Large intestine (tissue), 3 donors: ENCODE measurements around the gene YPEL3. TPM values are rescaled to one million over a fixed set of nuclear protein-coding genes. Genes with fewer than 3 reads are reported as not detected.
A peak's percentile ranks its signal among the peaks of the same experiment; 100 is the strongest.

Experiments used
- DNase-seq, 2 donors: peaks; one replicate each; pipeline versions ENCODE4 v3.0.0 to v3.0.0-alpha.2; 2013
- H3K27ac ChIP-seq: one replicate; pipeline ENCODE4 v1.5.1; 2013; ENCODE audit warnings: low read length
- H3K27me3 ChIP-seq: 2 replicates; pipeline ENCODE4 v1.6.1; 2013; ENCODE audit warnings: low read length; ENCODE audit not compliant: control insufficient read depth, insufficient read depth
- H3K36me3 ChIP-seq: 2 replicates; pipeline ENCODE4 v1.6.1; 2013; ENCODE audit warnings: low read length; ENCODE audit not compliant: control insufficient read depth, insufficient read depth
- H3K4me1 ChIP-seq: one replicate; pipeline ENCODE4 v1.6.1; 2013; ENCODE audit warnings: low read length; ENCODE audit not compliant: control insufficient read depth, insufficient read depth
- H3K4me3 ChIP-seq: one replicate; pipeline ENCODE4 v1.5.1; 2013; ENCODE audit warnings: low read length
- H3K9me3 ChIP-seq: one replicate; pipeline ENCODE4 v1.6.1; 2013; ENCODE audit warnings: mild to moderate bottlenecking, low read depth, low read length, moderate library complexity; ENCODE audit not compliant: control insufficient read depth
- WGBS: methylation state at CpG from one replicate; pipeline ENCODE4 v1.1.5; 2013; ENCODE audit warnings: low lambda C conversion rate; ENCODE audit not compliant: insufficient coverage; 5-methylcytosine and 5-hydroxymethylcytosine counted together
- polyA plus RNA-seq: library from polyadenylated mRNA; unstranded; fragments of 120-200 nt; gene quantifications from one replicate; pipeline ENCODE4 v1.2.1, GENCODE V29; 2013

Gene YPEL3
- polyA plus RNA-seq, 1 donor: 64.5 TPM

- Histone ChIP-seq H3K27ac (no peak overlapping the region), H3K4me3 (peak overlapping the region; percentile 80), H3K4me1 (peaks cover 22% of the 10 kb centered on the region), H3K36me3 (peaks cover 18% of the 10 kb centered on the region), H3K27me3 (no peaks in the 10 kb centered on the region), H3K9me3 (no peaks in the 10 kb centered on the region)
- WGBS: no CpG with 5 or more reads among the region's 26 CpGs
- no peak for DNase-seq
These were observed 5.2 kb downstream of the YPEL3 start for GRCh38 chr16:30090610-30091331.

GRCh38 chr16:30088832-30089624 lies 7.0 kb downstream of the YPEL3 start:
- Histone ChIP-seq H3K36me3 (peaks cover 25% of the 10 kb centered on the region), H3K4me1 (peaks cover 15% of the 10 kb centered on the region), H3K4me3 (no peak overlapping the region), H3K27ac (no peak overlapping the region), H3K27me3 (no peaks in the 10 kb centered on the region), H3K9me3 (no peaks in the 10 kb centered on the region)
- WGBS: no CpG with 5 or more reads among the region's 22 CpGs
- no peak for DNase-seq

DNA sequence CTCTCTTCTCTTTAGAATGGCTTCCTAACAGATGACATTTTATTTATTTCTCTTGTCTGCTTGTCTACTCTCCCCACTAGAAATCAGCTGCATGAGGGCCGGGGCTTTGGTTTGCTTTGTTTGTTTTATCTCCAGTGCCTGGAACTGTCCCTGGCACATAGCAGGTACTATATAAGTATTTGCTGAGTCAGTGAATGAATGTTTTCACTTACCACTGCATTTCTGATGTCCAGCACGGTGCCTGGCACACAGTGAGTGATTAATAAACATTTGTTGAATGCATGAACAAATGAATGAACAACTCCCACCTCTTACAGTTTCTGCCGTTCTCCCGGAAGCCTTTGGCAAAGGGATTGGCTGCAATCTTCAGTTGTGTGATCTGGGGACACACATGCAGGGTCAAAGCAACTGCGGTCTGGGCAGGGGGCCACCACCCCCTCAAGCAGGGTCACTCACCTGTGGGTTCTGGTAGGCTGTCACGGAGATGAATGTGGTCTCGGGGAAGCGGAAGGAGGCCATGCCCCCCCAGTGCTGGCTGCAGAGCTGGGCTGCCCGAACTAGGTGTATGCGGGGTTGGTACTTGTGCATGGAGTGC lies 7.7 kb downstream of the YPEL3 start:
- Histone ChIP-seq H3K27ac (no peak overlapping the region), H3K4me3 (no peak overlapping the region), H3K27me3 (no peaks in the 10 kb centered on the region), H3K36me3 (peaks cover 28% of the 10 kb centered on the region), H3K9me3 (no peaks in the 10 kb centered on the region), H3K4me1 (peaks cover 15% of the 10 kb centered on the region)
- WGBS: no CpG with 5 or more reads among the region's 10 CpGs
- no peak for DNase-seq

DNA sequence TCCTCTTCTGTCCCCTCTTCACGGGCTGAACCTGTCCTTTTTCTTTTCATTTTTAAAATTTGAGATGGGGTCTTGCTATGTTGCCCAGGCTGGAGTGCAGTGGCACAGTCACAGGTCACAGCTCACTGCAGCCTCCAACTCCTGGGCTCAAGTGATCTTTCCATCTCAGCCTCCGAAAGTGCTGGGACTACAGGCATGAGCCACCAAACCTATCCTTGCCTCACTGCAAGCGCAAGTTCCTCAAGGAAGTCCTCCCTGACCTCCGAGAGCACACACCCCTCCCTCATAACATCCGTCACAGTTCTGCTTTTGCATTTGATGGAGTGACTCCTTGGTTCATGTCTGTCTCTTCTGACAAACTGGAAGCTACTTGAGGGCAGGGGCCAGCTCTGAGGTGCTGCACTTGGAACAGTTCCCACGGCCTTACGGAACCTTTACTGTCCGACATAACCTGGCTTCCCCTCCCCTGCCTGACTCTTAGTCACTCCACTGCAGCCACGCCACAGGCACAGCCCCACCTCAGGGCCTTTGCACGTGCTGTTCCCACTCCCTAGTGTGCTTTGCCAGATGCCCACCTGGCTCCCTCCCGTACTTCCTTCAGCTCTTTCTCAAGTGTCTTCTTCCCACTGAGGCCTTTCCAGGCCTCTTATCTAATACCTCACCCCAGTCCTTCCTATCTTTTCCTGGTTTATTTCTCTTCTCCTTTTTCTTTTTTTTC lies 8.7 kb downstream of the YPEL3 start:
- WGBS: no CpG with 5 or more reads among the region's 11 CpGs
- H3K27ac ChIP-seq: no peak overlapping the region

GRCh38 chr16:30086291-30087140 lies 9.5 kb downstream of the YPEL3 start:
- no CpG with 5 or more reads among the region's 27 CpGs for WGBS
- no peak for DNase-seq
- no peak overlapping the region for H3K27ac ChIP-seq
- peaks cover 41% of the 10 kb centered on the region for H3K36me3 ChIP-seq
- peaks cover 6% of the 10 kb centered on the region for H3K4me1 ChIP-seq
- H3K27me3 ChIP-seq: no peaks in the 10 kb centered on the region
- no peak overlapping the region for H3K4me3 ChIP-seq
- no peaks in the 10 kb centered on the region for H3K9me3 ChIP-seq

More for the DNA sequence above, 8.7 kb downstream of the YPEL3 start:
- DNase-seq: no peak
- Histone ChIP-seq H3K4me1 (peaks cover 11% of the 10 kb centered on the region), H3K36me3 (peaks cover 36% of the 10 kb centered on the region), H3K9me3 (no peaks in the 10 kb centered on the region), H3K4me3 (no peak overlapping the region), H3K27me3 (no peaks in the 10 kb centered on the region)

GRCh38 chr16:30085820-30086219 lies 10.2 kb downstream of the YPEL3 start:
- H3K9me3 ChIP-seq: no peaks in the 10 kb centered on the region
- no CpG with 5 or more reads among the region's 6 CpGs for WGBS
- DNase-seq: no peak
- peaks cover 3% of the 10 kb centered on the region for H3K4me1 ChIP-seq
- no peaks in the 10 kb centered on the region for H3K27me3 ChIP-seq
- peaks cover 46% of the 10 kb centered on the region for H3K36me3 ChIP-seq
- H3K27ac ChIP-seq: no peak overlapping the region
- H3K4me3 ChIP-seq: no peak overlapping the region

DNA sequence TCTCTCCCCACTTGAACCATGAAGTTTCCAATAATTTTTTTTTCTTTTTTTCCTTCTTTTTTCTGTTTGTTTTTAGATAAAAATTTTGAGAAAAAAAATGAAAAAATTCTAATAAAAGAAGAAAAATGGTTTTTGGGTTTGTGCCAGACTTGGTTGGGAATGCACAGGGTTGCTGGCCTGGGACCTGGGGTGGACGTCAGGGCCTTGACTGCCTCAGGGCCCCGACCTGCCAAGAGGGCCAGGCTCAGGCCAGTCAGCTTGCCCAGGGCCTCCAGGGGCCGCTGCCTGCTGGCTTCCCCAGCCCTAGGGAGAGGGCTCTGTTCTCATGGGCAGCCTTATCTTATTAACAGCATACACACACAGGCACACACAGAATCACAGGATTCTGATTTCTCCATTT lies 10.8 kb downstream of the YPEL3 start:
- H3K27ac ChIP-seq: no peak overlapping the region
- WGBS: no CpG with 5 or more reads among the region's 3 CpGs
- DNase-seq: no peak
- no peak overlapping the region for H3K4me3 ChIP-seq
- H3K4me1 ChIP-seq: peaks cover 5% of the 10 kb centered on the region
- no peaks in the 10 kb centered on the region for H3K9me3 ChIP-seq
- no peaks in the 10 kb centered on the region for H3K27me3 ChIP-seq
- peaks cover 48% of the 10 kb centered on the region for H3K36me3 ChIP-seq

DNA sequence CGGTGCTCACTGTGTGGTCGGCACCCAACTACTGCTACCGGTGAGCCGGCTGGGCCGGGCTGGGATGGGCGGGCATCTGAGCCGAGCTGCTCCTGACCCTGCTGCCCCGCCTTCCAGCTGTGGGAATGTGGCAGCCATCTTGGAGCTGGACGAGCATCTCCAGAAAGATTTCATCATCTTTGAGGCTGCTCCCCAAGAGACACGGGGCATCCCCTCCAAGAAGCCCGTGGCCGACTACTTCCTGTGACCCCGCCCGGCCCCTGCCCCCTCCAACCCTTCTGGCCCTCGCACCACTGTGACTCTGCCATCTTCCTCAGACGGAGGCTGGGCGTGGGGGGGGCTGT lies 11.2 kb downstream of the YPEL3 start:
- no peak overlapping the region for H3K4me3 ChIP-seq
- peaks cover 53% of the 10 kb centered on the region for H3K36me3 ChIP-seq
- no peak overlapping the region for H3K27ac ChIP-seq
- no CpG with 5 or more reads among the region's 17 CpGs for WGBS
- DNase-seq: no peak
- no peaks in the 10 kb centered on the region for H3K9me3 ChIP-seq
- no peaks in the 10 kb centered on the region for H3K27me3 ChIP-seq
- peaks cover 5% of the 10 kb centered on the region for H3K4me1 ChIP-seq

- H3K4me1 ChIP-seq: peaks cover 5% of the 10 kb centered on the region
- H3K27ac ChIP-seq: no peak overlapping the region
- H3K4me3 ChIP-seq: no peak overlapping the region
- DNase-seq: no peak
- no peaks in the 10 kb centered on the region for H3K9me3 ChIP-seq
- H3K27me3 ChIP-seq: no peaks in the 10 kb centered on the region
- no CpG with 5 or more reads among the region's 18 CpGs for WGBS
- peaks cover 58% of the 10 kb centered on the region for H3K36me3 ChIP-seq
These were observed 11.8 kb downstream of the YPEL3 start for GRCh38 chr16:30084096-30084815.
